Suprapubic skin (tissue), 3 donors: Measurements from ENCODE around the gene ZFYVE28.

Experiments
- EP300 ChIP-seq: sonication (generic); formaldehyde crosslinking; IDR thresholded peaks from one replicate; pipeline ENCODE4 v1.6.1; 2017; ENCODE audit warnings: antibody characterized with exemption
- TF ChIP-seq, protein P1 (sequence below), 2 donors: fragments of 200-600 bp in 1 of 2; fragments of 450-650 bp in 1 of 2; sonication (generic) in 1 of 2; IDR thresholded peaks; one replicate each; pipeline ENCODE4 v1.5.1; 2016 to 2019; ENCODE audit warnings: antibody characterized with exemption in 2 of 2, mild to moderate bottlenecking in 1 of 2, moderate library complexity in 1 of 2

DNA sequence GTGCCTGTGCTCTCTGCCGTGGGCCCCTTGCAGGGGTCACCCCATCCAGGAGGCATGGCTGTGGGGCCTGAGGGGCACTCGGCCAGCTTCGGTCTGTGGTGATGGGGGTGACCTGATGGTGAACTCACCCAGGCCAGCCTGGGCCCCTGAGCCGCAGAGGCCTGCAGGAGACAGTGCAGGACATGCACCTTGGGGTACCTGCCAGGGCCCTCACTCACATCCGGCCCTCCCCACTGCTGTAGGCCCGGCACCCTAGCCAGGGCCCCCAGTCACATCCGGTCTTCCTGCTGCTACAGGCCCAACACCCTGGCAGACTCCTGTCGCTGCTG, 7.6 kb upstream of the ZFYVE28 start:
- TF ChIP-seq, protein P1, sequence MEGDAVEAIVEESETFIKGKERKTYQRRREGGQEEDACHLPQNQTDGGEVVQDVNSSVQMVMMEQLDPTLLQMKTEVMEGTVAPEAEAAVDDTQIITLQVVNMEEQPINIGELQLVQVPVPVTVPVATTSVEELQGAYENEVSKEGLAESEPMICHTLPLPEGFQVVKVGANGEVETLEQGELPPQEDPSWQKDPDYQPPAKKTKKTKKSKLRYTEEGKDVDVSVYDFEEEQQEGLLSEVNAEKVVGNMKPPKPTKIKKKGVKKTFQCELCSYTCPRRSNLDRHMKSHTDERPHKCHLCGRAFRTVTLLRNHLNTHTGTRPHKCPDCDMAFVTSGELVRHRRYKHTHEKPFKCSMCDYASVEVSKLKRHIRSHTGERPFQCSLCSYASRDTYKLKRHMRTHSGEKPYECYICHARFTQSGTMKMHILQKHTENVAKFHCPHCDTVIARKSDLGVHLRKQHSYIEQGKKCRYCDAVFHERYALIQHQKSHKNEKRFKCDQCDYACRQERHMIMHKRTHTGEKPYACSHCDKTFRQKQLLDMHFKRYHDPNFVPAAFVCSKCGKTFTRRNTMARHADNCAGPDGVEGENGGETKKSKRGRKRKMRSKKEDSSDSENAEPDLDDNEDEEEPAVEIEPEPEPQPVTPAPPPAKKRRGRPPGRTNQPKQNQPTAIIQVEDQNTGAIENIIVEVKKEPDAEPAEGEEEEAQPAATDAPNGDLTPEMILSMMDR (IDR thresholded peaks at IDR 0.05): no peak
- no peak for TF ChIP-seq EP300
